NCI-H1417 (cell line): ENCODE results near the gene MYH11.

ENCODE experiments used
- DNase-seq, 3 experiments: peaks; one replicate each; lab custom pipeline; 2025; lab: John Stamatoyannopoulos, UW

The MYH11 gene

DNA sequence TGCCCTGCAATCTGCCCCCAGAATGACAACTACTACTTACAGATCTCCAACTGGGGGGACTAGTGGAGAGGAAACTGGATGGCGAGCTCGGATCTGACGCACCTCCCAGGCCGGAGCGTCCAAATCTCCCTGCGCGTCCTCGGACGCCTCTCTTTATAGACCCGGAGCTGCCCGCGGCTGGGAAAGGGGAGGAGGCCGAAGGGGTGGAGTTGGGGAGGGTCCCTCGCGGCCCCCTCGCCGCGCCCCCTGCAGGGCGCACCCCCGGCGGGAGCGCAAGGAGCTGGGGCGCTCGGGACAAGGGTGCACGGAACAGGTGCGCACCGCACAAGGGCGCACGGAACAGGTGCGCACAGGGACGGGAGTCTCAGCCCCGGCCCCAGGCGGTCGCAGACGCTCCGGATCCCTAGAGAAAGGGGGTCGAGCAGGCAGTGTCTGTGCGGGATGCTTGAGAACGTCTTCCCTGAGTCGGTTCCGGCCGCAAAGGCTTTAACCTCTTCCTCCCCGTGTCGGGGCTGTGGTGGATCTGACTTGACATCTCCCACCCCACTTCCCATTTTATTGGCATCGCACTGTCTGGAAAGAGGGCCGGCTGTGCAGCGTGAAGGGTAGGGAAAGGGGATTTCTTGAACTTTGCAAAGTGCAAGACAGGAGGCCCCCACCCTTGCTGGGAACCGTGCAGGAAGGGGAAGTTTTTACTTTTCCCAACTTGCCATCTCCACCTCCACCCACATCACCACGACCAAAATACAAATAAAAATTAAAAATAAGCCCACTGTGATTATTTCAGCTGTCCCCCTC is at the start of gene MYH11:
Gene MYH11 (minus strand): TSS at position 128 of the 798 bp plus-strand sequence. CDS start 18,776 bp downstream, outside the sequence.
- peak in 1 of 3 experiments; percentile 2 for DNase-seq

DNA sequence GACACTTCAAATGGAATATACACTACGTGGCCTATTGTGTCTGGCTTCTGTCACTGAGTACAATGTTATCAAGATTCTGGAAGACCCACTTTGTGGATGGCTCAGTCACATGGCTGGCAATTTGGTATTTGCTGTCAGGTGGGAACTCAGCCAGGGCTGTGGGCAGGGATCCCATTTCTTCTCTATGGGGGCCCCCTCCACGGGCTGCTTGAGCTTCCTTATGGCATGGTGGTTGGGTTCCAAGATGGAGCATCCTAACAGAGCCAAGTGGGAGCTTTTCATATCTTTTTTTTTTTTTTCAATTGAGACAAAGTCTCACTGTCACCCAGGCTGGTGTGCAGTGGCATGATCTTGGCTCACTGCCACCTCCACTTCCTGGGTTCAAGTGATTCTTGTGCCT is 49.6 kb upstream of the MYH11 start:
- no peak for DNase-seq

DNA sequence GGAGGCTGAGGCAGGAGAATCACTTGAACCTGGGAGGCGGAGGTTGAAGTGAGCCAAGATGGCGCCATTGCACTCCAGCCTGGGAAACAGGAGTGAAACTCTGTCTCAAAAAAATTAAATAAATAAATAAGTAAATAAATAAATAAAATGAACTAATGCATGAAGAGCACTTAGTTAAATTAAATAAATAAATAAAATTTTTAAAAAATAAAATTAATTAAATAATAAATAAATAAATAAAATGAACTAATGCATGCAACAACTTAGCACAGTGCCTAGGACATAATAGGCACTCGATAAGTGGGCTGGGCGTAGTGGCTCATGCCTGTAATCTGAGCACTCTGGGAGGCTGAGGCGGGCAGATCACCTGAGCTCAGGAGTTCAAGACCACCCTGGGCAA is 47.1 kb upstream of the MYH11 start:
- DNase-seq: no peak

DNA sequence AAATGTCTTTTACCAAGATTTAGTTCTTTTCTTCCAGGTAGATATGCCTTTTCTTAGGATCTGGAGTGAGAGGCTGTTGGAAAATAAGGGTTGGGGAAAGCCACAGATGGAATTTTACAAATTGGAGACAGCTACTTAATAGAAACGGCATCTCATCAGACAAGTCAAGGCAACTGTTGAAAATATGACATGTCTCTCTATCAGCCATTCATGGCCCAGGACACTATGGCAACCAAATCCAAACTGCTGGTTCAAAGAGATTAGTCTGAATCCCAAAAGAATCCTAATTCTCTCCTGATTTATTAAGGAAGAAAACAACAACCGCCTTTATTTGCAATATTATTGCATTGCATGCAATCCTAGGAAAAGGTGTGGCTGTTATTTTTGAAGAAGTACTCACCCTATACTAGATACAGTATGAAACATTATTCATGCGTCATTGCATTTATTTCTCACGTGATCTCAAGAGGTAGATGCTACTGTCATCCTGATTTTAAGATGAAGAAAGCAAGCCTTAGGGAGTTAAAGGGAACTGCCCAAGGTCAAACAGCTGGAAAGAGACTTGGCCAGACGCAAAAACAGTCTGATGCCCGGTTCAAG is 44.2 kb upstream of the MYH11 start:
- DNase-seq: no peak

DNA sequence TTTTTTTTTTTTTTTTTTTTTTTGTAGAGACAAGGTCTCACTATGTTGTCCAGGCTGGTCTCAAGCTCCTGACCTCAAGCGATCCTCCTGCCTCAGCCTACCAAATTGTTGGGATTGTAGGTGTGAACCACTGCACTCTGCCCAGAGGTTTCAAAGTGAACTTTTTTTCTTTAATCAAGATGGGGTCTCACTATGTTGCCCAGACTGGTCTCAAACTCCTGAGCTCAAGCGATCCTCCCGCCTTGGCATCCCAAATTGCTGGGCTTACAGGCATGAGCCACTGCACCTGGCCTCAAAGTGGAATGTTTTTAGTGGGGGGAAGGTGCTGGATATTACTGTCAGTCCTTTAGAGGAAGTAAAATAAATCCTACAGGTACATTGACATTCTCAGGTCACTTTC is 43.5 kb upstream of the MYH11 start:
- DNase-seq: no peak

DNA sequence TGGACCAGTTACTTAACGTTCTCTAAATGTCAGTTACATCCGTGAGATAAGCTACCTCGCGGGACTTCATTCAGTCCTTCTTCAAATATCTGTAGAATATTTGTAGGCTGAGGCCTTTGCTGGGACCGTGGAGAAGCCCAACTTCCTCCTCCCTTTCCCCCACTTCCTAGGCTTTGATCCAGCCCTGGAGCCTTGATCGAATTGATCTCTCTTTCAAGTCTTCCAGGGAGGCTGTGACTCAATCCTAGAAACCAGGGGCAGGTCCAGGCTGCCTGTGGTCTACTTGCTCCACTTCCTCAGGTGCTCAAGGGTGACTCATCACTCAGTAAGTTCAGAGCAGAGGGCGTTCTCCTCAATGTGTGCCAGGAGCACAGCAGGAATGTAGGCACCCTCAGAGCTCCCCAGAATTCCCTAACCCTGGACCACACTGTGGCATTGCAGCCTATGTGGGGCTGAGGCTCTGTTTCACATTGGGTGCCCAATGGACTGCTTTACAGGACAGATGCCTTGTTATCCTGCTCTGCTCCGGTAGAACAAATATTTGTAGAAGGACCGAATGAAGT is 42.8 kb upstream of the MYH11 start:
- no peak for DNase-seq

DNA sequence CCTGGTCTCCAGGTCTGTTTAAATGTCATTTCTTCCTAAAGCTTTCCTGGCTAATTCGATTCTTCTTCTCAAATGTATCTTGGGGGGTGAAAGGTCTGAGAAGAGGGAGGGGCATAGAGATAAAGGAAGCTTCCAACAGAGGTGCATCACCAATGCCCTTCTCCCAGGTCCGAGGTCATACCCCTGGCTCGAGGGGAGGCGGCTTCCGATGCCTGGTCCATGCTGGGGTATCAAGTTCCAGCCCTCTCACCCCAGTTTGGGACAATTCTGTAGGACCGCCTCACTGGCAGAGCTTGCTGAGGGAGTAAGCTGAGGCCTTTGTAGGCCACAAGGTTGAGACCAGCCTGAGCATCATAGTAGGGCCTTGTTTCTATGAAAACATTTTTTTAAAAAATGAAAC is 41.8 kb upstream of the MYH11 start:
- no peak for DNase-seq

DNA sequence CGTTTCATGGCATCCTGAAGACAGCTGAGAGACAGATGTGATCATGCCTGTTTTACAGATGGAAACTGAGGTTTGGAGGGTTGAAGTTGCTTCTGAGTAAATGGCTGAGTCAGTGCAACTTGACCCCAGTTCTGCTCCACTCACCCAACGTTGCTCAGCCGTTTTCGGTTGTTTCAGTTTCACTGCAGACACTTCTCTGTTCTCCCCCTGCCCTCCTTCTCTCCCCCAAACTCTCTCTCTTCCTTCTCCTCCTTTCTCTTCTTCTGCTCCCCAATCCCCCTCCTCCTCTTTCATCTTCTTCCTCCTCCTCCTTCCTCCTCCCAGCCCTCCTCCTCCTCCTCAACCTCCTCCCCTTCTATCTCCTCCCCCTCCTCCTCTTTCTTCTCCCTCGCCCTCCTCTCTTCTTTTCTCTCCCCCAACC is 41.0 kb upstream of the MYH11 start:
- DNase-seq: no peak

DNA sequence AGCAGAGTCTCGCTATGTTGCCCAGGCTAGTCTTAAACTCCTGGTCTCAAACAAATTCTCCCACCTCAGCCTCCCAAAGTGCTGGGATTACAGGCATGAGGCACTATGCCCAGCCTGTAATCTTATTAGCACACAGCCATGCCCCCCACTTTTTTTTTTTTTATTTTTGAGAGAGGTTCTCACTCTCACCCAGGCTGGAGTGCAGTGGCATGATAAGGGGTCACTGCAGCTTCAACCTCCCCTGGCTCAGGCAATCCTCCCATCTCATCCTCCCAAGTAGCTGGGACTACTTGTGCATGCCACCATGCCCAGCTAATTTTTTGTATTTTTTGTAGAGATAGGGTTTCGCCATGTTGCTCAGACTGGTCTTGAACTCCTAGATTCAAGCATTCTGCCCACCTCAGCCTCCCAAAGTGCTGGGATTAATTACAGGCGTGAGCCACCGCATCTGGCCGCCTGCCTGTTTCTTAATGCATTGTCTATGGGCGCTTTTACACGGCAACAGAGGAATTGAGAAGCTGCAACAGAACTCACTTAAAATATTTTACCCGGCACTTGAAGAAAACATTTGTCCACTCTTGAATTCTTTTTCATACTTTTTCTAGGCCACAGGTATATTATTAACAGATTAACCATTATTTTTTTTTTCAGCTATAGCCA is 40.4 kb upstream of the MYH11 start:
- DNase-seq: no peak

DNA sequence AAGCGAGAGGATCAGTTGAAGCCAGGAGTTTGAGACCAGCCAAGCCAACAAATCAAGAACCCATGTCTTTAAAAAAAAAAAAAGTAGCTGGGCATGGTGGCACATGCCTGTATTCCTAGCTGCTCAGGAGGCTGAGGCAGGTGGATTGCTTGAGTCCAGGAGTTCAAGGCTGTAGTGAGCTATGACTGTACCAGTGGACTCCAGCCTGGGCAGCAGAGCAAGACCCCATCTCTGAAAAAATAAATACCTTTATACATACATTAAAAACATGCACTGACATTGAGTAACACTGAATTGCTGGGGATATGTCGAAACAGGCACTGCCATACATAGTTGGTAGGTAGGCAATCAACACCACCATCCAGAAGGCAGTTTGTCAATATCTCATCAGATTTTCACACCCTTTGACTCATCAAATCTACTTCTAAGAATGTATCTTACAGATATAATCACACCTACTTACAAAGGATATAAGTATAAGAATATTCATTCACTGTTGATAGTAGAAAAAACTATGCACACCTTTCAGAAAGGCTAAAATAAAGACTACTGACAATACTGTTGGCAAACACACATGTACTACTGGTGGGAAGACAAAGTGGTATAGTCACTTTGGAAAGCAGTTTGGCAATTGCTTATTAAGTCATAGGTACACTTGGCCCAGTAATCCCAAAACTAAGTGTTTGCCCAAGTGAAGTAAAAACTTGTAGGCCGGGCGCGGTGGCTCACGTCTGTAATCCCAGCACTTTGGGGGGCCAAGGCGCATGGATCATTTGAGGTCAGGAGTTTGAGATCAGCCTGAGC is 37.9 kb upstream of the MYH11 start:
- DNase-seq: no peak

DNA sequence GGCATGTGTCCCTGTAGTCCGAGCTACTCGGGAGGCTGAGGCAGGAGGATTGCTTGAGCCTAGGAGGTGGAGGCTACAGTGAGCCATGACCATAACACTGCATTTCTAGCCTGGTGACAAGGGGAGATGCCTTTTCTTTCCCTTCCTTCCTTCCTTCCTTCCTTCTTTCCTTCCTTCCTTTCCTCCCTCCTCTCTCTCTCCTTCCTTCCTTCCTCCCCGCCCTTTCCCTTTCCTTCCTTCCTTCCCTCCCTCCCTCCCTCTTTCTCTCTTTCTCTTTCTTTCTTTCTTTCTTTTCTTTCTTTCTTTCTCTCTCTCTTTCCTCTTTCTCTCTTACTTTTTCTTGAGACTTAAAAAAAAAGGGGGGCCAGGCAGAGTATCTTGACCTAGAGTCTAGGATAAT is 34.7 kb upstream of the MYH11 start:
- DNase-seq: no peak

DNA sequence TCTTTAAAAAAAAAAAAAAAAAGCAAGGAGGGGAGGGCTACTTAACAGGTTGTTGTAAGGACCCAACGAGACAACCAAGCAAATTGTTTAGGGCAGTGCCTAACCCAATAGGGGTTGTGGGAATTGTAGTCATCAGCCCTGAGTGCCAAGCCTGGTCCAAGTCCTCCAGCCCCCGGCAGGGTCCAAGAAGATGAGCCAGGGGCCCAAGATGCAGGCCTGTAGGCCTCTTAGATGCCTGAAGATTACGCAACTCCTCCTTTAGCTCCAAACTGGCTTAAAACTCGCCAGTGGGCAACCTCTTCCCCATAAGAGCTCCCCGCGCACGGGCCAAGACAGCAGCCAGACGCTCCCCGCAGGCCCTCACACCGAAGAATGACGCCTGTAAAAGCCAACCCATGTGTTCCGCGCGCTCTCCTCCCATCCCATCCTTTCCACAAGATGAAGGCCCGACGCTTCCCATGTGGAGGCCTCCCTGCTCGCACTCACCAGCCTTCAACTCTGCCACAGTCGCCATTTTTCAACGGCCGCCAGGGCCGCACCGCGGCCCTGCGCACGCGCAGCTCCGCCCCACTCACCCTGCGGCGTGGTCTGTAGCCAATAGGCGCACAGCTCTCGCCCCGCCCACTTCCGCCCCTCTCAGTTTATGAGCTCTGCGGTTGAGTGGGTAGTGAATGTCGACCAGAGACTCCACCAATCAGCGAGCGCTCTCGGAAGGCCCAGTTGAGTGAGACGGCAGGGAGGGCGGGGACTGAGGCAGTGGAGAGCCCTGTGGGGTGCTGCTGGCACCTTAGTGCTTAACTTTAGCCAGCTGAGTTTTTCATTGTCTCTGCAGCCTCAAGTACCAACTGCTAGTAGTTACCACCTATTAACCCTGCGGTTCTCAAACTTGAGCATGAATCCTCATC is 31.5 kb upstream of the MYH11 start, which contains the start of gene CEP20:
Gene CEP20 (minus strand): TSS at position 532 of the 905 bp plus-strand sequence. CDS start 18 bp downstream, at position 514.
- DNase-seq: peak; percentile 96 to 99 (median 98)

DNA sequence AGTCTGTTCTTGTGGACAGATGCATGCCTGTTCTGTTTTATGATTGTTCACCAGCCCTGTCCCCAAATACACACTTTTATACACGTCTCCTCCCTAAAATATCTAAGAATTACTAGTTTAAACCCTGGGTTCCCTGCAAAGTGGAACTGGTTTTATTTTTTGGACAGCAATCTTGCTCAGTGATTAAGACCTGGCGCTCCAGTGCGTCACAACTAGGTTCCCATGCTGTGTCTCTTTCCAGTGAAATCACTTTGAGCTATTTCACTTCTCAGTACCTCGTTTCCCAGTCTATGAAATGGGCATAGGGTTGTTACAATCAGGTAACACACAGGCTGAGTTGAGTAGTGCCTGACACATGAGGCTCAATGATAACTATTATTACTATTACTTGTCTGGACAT is 30.5 kb upstream of the MYH11 start:
- DNase-seq: no peak

DNA sequence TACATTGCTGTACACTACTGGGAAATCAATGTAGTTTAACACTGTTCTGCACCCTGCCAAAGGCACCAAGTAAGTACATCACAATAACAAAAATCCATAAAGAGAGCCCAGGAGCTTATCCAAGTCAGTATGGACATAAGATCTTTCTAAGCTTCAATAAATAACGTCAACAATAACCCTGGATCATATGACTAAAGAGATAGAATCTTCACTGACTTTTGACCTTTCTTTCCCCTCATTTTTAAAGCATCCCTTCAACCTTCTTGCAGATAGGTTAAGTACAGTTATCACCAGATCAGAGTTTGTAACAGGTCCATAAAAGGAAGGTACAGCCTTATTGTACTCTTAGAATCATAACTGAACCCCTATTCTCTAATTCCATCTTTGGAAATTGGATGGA is 29.2 kb upstream of the MYH11 start:
- DNase-seq: no peak

DNA sequence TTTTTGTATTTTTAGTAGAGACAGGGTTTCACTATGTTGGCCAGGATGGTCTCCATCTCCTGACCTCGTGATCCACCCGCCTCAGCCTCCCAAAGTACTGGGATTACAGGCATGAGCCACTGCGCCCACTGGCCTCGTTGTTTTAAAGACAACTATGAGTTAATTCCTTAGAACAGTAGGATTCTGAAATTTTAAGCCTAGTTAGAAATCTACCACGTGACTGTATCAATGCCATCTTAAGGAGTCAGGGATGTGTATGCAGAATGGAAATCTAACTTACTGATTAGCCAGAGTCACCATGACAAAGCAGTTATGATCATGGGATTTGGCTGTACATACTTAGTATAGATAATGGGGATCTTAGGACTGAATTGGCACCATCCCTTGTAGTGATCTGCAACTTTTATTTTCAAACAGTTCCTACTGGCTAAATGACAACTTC is 28.8 kb upstream of the MYH11 start:
- DNase-seq: no peak

DNA sequence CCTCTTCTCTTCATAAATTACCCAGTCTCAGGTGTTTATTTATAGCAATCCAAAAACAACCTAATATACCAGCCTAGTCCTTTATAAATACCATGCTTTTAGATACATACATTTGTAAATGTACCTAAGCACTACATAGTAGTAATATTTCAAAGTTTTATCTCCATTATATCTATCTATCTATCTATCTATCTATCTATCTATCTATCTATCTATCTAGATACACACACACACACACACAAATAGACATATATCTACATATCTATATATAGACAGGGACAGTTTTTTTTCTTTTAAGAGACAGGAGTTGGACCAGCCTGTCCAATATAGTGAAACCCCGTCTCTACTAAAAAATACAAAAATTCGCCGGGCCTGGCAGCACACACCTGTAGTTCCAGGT is 25.7 kb upstream of the MYH11 start:
- DNase-seq: no peak

DNA sequence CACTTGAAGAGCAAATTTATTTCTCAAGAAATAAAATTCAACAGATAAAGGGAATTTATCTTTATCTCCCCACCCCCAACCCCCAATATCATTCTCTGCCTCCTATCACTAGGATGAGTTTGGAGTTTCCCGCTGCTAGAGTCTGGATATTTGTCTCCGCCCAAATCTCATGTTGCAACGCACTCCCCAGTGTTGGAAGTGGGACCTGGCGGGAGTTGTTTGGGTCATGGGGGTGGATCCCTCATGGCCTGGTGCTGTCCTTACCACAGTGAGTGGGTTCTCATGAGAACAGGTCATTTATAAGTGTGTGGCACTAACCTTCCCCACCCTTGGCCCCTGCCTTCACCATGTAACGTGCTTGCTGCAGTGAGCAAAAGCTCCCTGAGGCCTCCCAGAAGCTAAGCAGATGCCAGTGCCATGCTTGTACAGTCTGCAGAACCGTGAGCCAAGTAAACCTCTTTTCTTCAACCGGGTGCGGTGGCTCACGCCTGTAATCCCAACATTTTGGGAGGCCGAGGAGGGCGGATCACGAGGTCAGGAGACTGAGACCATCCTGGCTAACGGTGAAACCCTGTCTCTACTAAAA is 25.1 kb upstream of the MYH11 start:
- DNase-seq: no peak

DNA sequence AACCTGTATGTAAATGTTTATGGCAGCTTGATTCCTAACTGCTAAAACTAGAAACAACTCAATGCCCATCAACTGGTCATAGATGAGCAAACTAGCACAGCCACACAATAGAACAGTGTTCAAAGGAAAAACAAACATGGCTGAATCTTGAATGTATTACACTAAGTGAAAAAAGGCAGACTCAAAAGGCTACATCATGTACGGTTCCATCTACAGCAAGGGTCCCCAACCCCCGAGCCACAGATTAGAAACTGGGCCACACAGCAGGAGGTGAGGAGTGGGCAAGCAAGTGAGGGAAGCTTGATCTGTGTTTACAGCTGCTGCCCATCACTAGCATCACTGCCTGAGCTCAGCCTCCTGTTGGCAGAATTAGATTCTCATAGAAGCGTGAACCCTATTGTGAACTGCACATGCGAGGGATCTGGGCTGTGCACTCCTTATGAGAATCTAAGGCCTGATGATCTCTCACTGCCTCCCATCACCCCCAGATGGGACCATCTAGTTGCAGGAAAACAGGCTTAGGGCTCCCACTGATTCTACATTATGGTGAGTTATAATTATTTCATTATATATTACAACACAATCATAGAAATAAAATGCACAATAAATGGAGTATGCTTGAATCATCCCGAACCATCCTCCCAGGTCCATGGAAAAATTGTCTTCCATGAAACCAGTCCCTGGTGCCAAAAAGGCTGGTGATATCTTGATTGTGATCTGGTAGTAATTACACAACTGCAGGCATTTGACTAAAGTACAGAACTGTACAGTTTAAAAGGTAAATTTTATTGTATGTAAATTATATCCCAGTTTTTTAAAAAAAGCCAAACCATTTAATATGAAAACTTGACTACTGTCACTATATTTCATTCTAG is 23.8 kb upstream of the MYH11 start:
- no peak for DNase-seq

DNA sequence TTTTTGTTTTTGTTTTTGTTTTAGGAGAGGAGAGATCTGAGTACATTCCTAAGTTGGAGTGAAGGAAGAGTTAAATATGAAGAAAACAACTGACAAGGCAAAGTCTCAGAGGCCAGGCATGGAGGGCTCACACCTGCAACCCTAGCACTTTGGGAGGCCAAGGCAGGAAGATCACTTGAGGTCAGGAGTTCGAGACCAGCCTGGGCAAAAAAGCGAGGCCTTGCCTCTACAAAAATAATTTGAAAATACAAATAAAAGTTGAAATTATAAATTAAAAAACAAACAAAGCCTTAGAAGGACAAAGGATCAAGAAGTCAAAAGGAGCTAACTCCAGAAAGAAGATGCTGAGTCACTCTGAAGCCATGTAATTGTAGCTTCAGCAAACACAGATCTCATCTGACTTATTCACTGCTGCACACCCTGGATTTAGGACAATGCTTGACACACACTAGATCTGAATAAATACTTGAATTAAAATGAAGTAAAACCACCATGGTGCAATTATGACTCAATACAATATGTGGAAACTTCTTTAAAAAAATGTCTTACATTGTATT is 22.5 kb upstream of the MYH11 start:
- DNase-seq: peak in 1 of 3 experiments; percentile 9
